ENCODE data around the gene EPHA5.

EPHA5 gene

GRCh38 chr4:65670331-65671031 is at the start of gene EPHA5:
TSS of gene EPHA5 (minus strand) at chr4:65670489. CDS start at chr4:65669742, 747 bp downstream.
- no peak for DNase-seq (ENCODE audit: low read depth in 2 of 2)

- DNase-seq (ENCODE audit: low read depth in 2 of 2) = no peak
Observed at GRCh38 chr4:65719635-65720034, 49.3 kb upstream of the EPHA5 start.

- no peak for DNase-seq (ENCODE audit: low read depth in 2 of 2)
Observed at GRCh38 chr4:65698631-65699030, 28.3 kb upstream of the EPHA5 start.

GRCh38 chr4:65696436-65696835 is 26.1 kb upstream of the EPHA5 start:
- no peak for DNase-seq (ENCODE audit: low read depth in 2 of 2)

- DNase-seq (ENCODE audit: low read depth in 2 of 2) = no peak
Observed at GRCh38 chr4:65671372-65671771, 1.1 kb upstream of the EPHA5 start.

- no peak for DNase-seq (ENCODE audit: low read depth in 2 of 2)
Observed at GRCh38 chr4:65670020-65670330, 314 bp downstream of the EPHA5 start.

GRCh38 chr4:65669111-65670019 is 924 bp downstream of the EPHA5 start:
- no peak for DNase-seq (ENCODE audit: low read depth in 2 of 2)

- DNase-seq (ENCODE audit: low read depth in 2 of 2) = no peak
Observed at GRCh38 chr4:65668201-65669089, 1.8 kb downstream of the EPHA5 start.

GRCh38 chr4:65667506-65668041 is 2.7 kb downstream of the EPHA5 start:
- no peak for DNase-seq (ENCODE audit: low read depth in 2 of 2)

- DNase-seq (ENCODE audit: low read depth in 2 of 2) = no peak
Observed at GRCh38 chr4:65665771-65666523, 4.3 kb downstream of the EPHA5 start.

GRCh38 chr4:65661471-65661870 is 8.8 kb downstream of the EPHA5 start:
- DNase-seq (ENCODE audit: low read depth in 2 of 2) = no peak

- no peak for DNase-seq (ENCODE audit: low read depth in 2 of 2)
Observed at GRCh38 chr4:65658117-65658516, 12.2 kb downstream of the EPHA5 start.

GRCh38 chr4:65656008-65656407 is 14.3 kb downstream of the EPHA5 start:
- DNase-seq (ENCODE audit: low read depth in 2 of 2) = no peak

GRCh38 chr4:65654976-65655375 is 15.3 kb downstream of the EPHA5 start:
- DNase-seq (ENCODE audit: low read depth in 2 of 2) = no peak

- DNase-seq (ENCODE audit: low read depth in 2 of 2) = no peak
Observed at GRCh38 chr4:65653740-65654361, 16.4 kb downstream of the EPHA5 start.

GRCh38 chr4:65651751-65652150 is 18.5 kb downstream of the EPHA5 start:
- no peak for DNase-seq (ENCODE audit: low read depth in 2 of 2)

- DNase-seq (ENCODE audit: low read depth in 2 of 2) = no peak
Observed at GRCh38 chr4:65651031-65651430, 19.3 kb downstream of the EPHA5 start.

- no peak for DNase-seq (ENCODE audit: low read depth in 2 of 2)
Observed at GRCh38 chr4:65646136-65646535, 24.2 kb downstream of the EPHA5 start.

- no peak for DNase-seq (ENCODE audit: low read depth in 2 of 2)
Observed at GRCh38 chr4:65645185-65645584, 25.1 kb downstream of the EPHA5 start.

GRCh38 chr4:65635051-65635821 is 35.1 kb downstream of the EPHA5 start:
- DNase-seq (ENCODE audit: low read depth in 2 of 2) = no peak
